NCI-H510A treated with DMSO at 0.1 percent for 48 hours (cell line): ENCODE data around the gene PNPO.

ENCODE experiments used
- DNase-seq: peaks from one replicate; lab custom pipeline; 2025; lab: John Stamatoyannopoulos, UW

The PNPO gene

GRCh38 chr17:47998044-47998443, 56.7 kb downstream of the PNPO start:
- no peak for DNase-seq
